ENCODE measurements around the gene MARCHF7. TPM values are rescaled to one million over a fixed set of nuclear protein-coding genes. Genes with fewer than 3 reads are reported as not detected.
A peak's percentile ranks its signal among the peaks of the same experiment; 100 is the strongest.

MARCHF7 gene
- total and polyA plus RNA-seq, 10 of the 15 experiments (the other 5 are each of a cell fraction or from before 2014, with no cell fraction given), result 39.4 to 111 (median 66.5) TPM

- TF ChIP-seq ZBTB33 (IDR thresholded peaks at IDR 0.05) (no peak), NBN (IDR thresholded peaks at IDR 0.05) (no peak), MTA2 (IDR thresholded peaks at IDR 0.05; ENCODE audit: low read depth) (no peak), NFYB (IDR thresholded peaks at IDR 0.05; ENCODE audit: insufficient read depth, low read depth, low read length) (no peak), CBFB (IDR thresholded peaks at IDR 0.05; ENCODE audit: low read depth) (no peak), TCF7 (IDR thresholded peaks at IDR 0.05; ENCODE audit: borderline replicate concordance) (no peak)
Observed at GRCh38 chr2:159758686-159759085, 46.4 kb downstream of the MARCHF7 start (continued).

- intact Hi-C loops (cut with micrococcal nuclease; ENCODE audit: unreplicated experiment) (no loop called here), in situ Hi-C loops (cut with MboI) (no loop called here)
- POLR2A ChIA-PET, result no interaction called here
- no peaks in the 10 kb centered on the region for H3K4me1 ChIP-seq (ENCODE audit: control insufficient read depth, insufficient read depth, low read length)
- FAIRE-seq, result no peak
- no peak for ATAC-seq
- H3K4me2 ChIP-seq (ENCODE audit: control insufficient read depth, insufficient read depth), result no peak overlapping the region
- H4K20me1 ChIP-seq (ENCODE audit: control insufficient read depth, insufficient read depth), result no peaks in the 10 kb centered on the region; the same call in 1 of the 2 replicates
- H3K79me2 ChIP-seq (ENCODE audit: control insufficient read depth, insufficient read depth, low read length), result no peaks in the 10 kb centered on the region; the same call in 1 of the 2 replicates
- no peaks in the 10 kb centered on the region for H3K27me3 ChIP-seq (replicated peaks in 1 of 2; ENCODE audit: control insufficient read depth in 2 of 2, insufficient read depth in 2 of 2, low read length in 1 of 2)
- H3K9me3 ChIP-seq (replicated peaks; ENCODE audit: control insufficient read depth, insufficient read depth, low read length), result no peaks in the 10 kb centered on the region
- TSS peak; percentile 29 for BruUV-seq (replicated peaks)
- no peak overlapping the region for H3K27ac ChIP-seq (ENCODE audit: control insufficient read depth, insufficient read depth)
- SMC1A ChIA-PET (ENCODE audit: uncharacterized antibody, unreplicated experiment), result interaction anchor here (0.6 to 1.1 kb wide), 8 partner anchors 9 to 213 kb away, joined by 3 to 5 read pairs (median 3); no protein-coding TSS in a partner anchor
- RAD21 ChIA-PET (ENCODE audit: unreplicated experiment), result interaction anchor here (0.9 kb wide), 1 partner anchor 209 kb away, joined by 4 read pairs; no protein-coding TSS in a partner anchor
- H3K9ac ChIP-seq (ENCODE audit: control insufficient read depth, insufficient read depth, low read length), result no peak overlapping the region
- DNase-seq (ENCODE audit: low read depth, low spot score), result no peak
- WGBS (ENCODE audit: insufficient coverage, insufficient replicate concordance, low lambda C conversion rate, missing lambda C conversion rate), result 69% methylated on average over 3 of the region's 3 CpGs
- no peak overlapping the region for H3K4me3 ChIP-seq
- CTCF ChIA-PET, result interaction anchor here (1.1 kb wide), 1 partner anchor 180 kb away, joined by 8 read pairs; no protein-coding TSS in a partner anchor
- H2AFZ ChIP-seq (ENCODE audit: control insufficient read depth, low read depth, low read length), result no peak overlapping the region
- H3K36me3 ChIP-seq (ENCODE audit: control insufficient read depth in 2 of 2, insufficient read depth in 2 of 2, low read length in 1 of 2), result peaks cover 0 to 8% of the 10 kb centered on the region in 2 experiments
- TF ChIP-seq, protein P1, sequence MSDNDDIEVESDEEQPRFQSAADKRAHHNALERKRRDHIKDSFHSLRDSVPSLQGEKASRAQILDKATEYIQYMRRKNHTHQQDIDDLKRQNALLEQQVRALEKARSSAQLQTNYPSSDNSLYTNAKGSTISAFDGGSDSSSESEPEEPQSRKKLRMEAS (IDR thresholded peaks at IDR 0.05; ENCODE audit: low read depth, low read length), result no peak
- TF ChIP-seq KLF5 (IDR thresholded peaks at IDR 0.05; ENCODE audit: partially characterized antibody) (no peak), STAT3 (IDR thresholded peaks at IDR 0.05; ENCODE audit: low read depth, low read length) (no peak), KDM1A (IDR thresholded peaks at IDR 0.05; ENCODE audit: borderline replicate concordance) (no peak), CHD1 (IDR thresholded peaks at IDR 0.05; ENCODE audit: low read depth, low read length) (no peak), NKRF (conservative IDR thresholded peaks at IDR 0.05) (no peak), PRDM15 (CRISPR knock-in tag; IDR thresholded peaks at IDR 0.05) (no peak), NR2F1 (conservative IDR thresholded peaks at IDR 0.05) (no peak), SMAD5 (IDR thresholded peaks at IDR 0.05; ENCODE audit: low read depth) (no peak), SIN3A (IDR thresholded peaks at IDR 0.05; ENCODE audit: low read depth, low read length) (no peak), MEF2B (IDR thresholded peaks at IDR 0.05; ENCODE audit: partially characterized antibody, poor library complexity, severe bottlenecking) (no peak), YBX1 (IDR thresholded peaks at IDR 0.05) (no peak)
Observed at GRCh38 chr2:159759577-159759976, 47.3 kb downstream of the MARCHF7 start.

Measured in GM12878 (cell line).